ENCODE results near the gene WWC1. TPM values are rescaled to one million over a fixed set of nuclear protein-coding genes. Genes with fewer than 3 reads are reported as not detected.
"Not testable (repeated sequence)": the region's sequence is repeated elsewhere in the genome, so short reads cannot be mapped to it uniquely, and the experiment has no call there.

WWC1 gene
- total and polyA plus RNA-seq, 10 of the 15 experiments (the other 5 are each of a cell fraction or from before 2014, with no cell fraction given), result 0.50 to 7.8 (median 2.5) TPM

GRCh38 chr5:168435340-168435739 is 143.9 kb downstream of the WWC1 start:
- H3K27me3 ChIP-seq (replicated peaks in 1 of 2; ENCODE audit: control insufficient read depth in 2 of 2, insufficient read depth in 2 of 2, low read length in 1 of 2); RAD21 ChIA-PET (ENCODE audit: unreplicated experiment); H3K9me3 ChIP-seq (replicated peaks; ENCODE audit: control insufficient read depth, insufficient read depth, low read length); H3K4me3 ChIP-seq; DNase-seq (ENCODE audit: low read depth, low spot score); BruUV-seq (replicated peaks); H3K4me1 ChIP-seq (ENCODE audit: control insufficient read depth, insufficient read depth, low read length); SMC1A ChIA-PET (ENCODE audit: uncharacterized antibody, unreplicated experiment); intact Hi-C loops (cut with micrococcal nuclease; ENCODE audit: unreplicated experiment); in situ Hi-C loops (cut with MboI); H3K4me2 ChIP-seq (ENCODE audit: control insufficient read depth, insufficient read depth); H4K20me1 ChIP-seq (ENCODE audit: control insufficient read depth, insufficient read depth); H3K27ac ChIP-seq (ENCODE audit: control insufficient read depth, insufficient read depth); H3K9ac ChIP-seq (ENCODE audit: control insufficient read depth, insufficient read depth, low read length); FAIRE-seq; ATAC-seq; POLR2A ChIA-PET; H2AFZ ChIP-seq (ENCODE audit: control insufficient read depth, low read depth, low read length); CTCF ChIA-PET; H3K79me2 ChIP-seq (ENCODE audit: control insufficient read depth, insufficient read depth, low read length); H3K36me3 ChIP-seq (ENCODE audit: control insufficient read depth in 2 of 2, insufficient read depth in 2 of 2, low read length in 1 of 2): not testable (repeated sequence)
- WGBS (ENCODE audit: insufficient coverage, insufficient replicate concordance, low lambda C conversion rate, missing lambda C conversion rate), result 86% methylated on average over 4 of the region's 4 CpGs

DNA sequence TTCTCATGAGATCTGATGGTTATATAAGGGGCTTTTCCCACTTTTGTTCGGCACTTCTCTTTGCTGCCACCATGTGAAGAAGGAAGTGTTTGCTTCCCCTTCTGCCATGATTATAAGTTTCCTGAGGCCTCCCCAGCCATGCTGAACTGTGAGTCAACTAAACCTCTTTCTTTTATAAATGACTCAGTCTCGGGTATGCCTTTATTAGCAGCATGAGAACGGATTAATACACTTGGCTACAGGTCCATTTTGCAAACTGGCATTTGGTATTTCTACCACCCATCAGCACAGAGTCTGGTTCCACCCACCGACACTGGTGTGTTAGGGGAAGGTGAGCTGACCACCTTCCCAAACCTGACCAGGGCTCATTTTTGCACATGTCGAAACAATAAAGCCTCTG is 146.9 kb downstream of the WWC1 start:
- Histone ChIP-seq H3K4me2 (ENCODE audit: control insufficient read depth, insufficient read depth) (no peak overlapping the region), H2AFZ (ENCODE audit: control insufficient read depth, low read depth, low read length) (no peak overlapping the region), H3K27me3 (replicated peaks in 1 of 2; ENCODE audit: control insufficient read depth in 2 of 2, insufficient read depth in 2 of 2, low read length in 1 of 2) (no peaks in the 10 kb centered on the region), H3K4me3 (no peak overlapping the region), H3K79me2 (ENCODE audit: control insufficient read depth, insufficient read depth, low read length) (no peaks in the 10 kb centered on the region), H4K20me1 (ENCODE audit: control insufficient read depth, insufficient read depth) (no peaks in the 10 kb centered on the region), H3K9ac (ENCODE audit: control insufficient read depth, insufficient read depth, low read length) (no peak overlapping the region), H3K27ac (ENCODE audit: control insufficient read depth, insufficient read depth) (no peak overlapping the region), H3K4me1 (ENCODE audit: control insufficient read depth, insufficient read depth, low read length) (no peaks in the 10 kb centered on the region; the same call in 1 of the 2 replicates), H3K36me3 (ENCODE audit: control insufficient read depth in 2 of 2, insufficient read depth in 2 of 2, low read length in 1 of 2) (no peaks in the 10 kb centered on the region; a peak in 1 of 4 replicates), H3K9me3 (replicated peaks; ENCODE audit: control insufficient read depth, insufficient read depth, low read length) (no peaks in the 10 kb centered on the region)
- ChIA-PET RAD21 (ENCODE audit: unreplicated experiment) (no interaction called here), SMC1A (ENCODE audit: uncharacterized antibody, unreplicated experiment) (no interaction called here), CTCF (no interaction called here), POLR2A (no interaction called here)
- BruUV-seq (replicated peaks), result no TSS peak
- WGBS (ENCODE audit: insufficient coverage, insufficient replicate concordance, low lambda C conversion rate, missing lambda C conversion rate), result 56% methylated on average over 5 of the region's 5 CpGs
- intact Hi-C loops (cut with micrococcal nuclease; ENCODE audit: unreplicated experiment) (no loop called here), in situ Hi-C loops (cut with MboI) (no loop called here)
- DNase-seq (ENCODE audit: low read depth, low spot score) (no peak), FAIRE-seq (no peak), ATAC-seq (no peak)
- TF ChIP-seq RAD51 (IDR thresholded peaks at IDR 0.05) (no peak), PML (IDR thresholded peaks at IDR 0.05; ENCODE audit: low read length) (no peak), SREBF1 (IDR thresholded peaks at IDR 0.05; ENCODE audit: low read length) (no peak), YBX1 (IDR thresholded peaks at IDR 0.05) (no peak), MTA3 (IDR thresholded peaks at IDR 0.05; ENCODE audit: borderline replicate concordance, low read length) (no peak), MYB (IDR thresholded peaks at IDR 0.05; ENCODE audit: borderline replicate concordance, low read depth, low read length) (no peak), ZNF592 (IDR thresholded peaks at IDR 0.05) (no peak), NFYA (IDR thresholded peaks at IDR 0.05; ENCODE audit: borderline replicate concordance, low read depth, low read length) (no peak)
- TF ChIP-seq, protein P1, sequence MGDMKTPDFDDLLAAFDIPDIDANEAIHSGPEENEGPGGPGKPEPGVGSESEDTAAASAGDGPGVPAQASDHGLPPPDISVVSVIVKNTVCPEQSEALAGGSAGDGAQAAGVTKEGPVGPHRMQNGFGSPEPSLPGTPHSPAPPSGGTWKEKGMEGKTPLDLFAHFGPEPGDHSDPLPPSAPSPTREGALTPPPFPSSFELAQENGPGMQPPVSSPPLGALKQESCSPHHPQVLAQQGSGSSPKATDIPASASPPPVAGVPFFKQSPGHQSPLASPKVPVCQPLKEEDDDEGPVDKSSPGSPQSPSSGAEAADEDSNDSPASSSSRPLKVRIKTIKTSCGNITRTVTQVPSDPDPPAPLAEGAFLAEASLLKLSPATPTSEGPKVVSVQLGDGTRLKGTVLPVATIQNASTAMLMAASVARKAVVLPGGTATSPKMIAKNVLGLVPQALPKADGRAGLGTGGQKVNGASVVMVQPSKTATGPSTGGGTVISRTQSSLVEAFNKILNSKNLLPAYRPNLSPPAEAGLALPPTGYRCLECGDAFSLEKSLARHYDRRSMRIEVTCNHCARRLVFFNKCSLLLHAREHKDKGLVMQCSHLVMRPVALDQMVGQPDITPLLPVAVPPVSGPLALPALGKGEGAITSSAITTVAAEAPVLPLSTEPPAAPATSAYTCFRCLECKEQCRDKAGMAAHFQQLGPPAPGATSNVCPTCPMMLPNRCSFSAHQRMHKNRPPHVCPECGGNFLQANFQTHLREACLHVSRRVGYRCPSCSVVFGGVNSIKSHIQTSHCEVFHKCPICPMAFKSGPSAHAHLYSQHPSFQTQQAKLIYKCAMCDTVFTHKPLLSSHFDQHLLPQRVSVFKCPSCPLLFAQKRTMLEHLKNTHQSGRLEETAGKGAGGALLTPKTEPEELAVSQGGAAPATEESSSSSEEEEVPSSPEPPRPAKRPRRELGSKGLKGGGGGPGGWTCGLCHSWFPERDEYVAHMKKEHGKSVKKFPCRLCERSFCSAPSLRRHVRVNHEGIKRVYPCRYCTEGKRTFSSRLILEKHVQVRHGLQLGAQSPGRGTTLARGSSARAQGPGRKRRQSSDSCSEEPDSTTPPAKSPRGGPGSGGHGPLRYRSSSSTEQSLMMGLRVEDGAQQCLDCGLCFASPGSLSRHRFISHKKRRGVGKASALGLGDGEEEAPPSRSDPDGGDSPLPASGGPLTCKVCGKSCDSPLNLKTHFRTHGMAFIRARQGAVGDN (IDR thresholded peaks at IDR 0.05), result no peak
